Endothelial cell of umbilical vein (primary cell): ENCODE measurements around the gene ACBD6. TPM values are rescaled to one million over a fixed set of nuclear protein-coding genes. Genes with fewer than 3 reads are reported as not detected.

Source experiments
- BruUV-seq: library from RNA; stranded (reverse); fragments of 400-500 nt; replicated peaks from 2 replicates; lab custom pipeline; 2021; lab: Mats Ljungman, UMichigan
- CTCF ChIA-PET: fragments of 300-600, 350-600 bp; sonication (Branson Sonifier 250); formaldehyde crosslinking; loops from one replicate; lab custom pipeline; 2021; ENCODE audit warnings: antibody characterized with exemption, inconsistent platforms; lab: Charles Lee
- POLR2A ChIA-PET: fragments of 300-600, 350-600 bp; sonication (Branson Sonifier 250); formaldehyde crosslinking; loops from one replicate; lab custom pipeline; 2021; ENCODE audit warnings: antibody characterized with exemption, inconsistent platforms; lab: Charles Lee
- DNase-seq: peaks from one replicate; pipeline ENCODE4 v3.0.0-alpha.2; 2011; ENCODE audit warnings: low read depth, low spot score
- FAIRE-seq: peaks from 2 replicates; lab custom pipeline; 2011; peaks lifted over from hg19 to GRCh38; lab: Jason Lieb, UNC
- H2AFZ ChIP-seq: 2 replicates; pipeline ENCODE4 v1.6.0; 2012; ENCODE audit warnings: low read depth, low read length, control low read depth, inconsistent platforms
- H3K27ac ChIP-seq: 2 replicates; pipeline ENCODE4 v1.5.1; 2011; ENCODE audit warnings: low read depth, mild to moderate bottlenecking, control low read depth, low read length, moderate library complexity; ENCODE audit not compliant: insufficient read depth
- H3K27me3 ChIP-seq, 2 experiments: 2 replicates each; pipeline versions ENCODE4 v1.6.0 to v1.6.1; 2011; ENCODE audit warnings: low read length in 2 of 2, mixed read lengths in 1 of 2; ENCODE audit not compliant: control insufficient read depth in 2 of 2, insufficient read depth in 2 of 2
- H3K36me3 ChIP-seq, 2 experiments: 2 replicates in 1 of 2; 3 replicates in 1 of 2; pipeline ENCODE4 v1.5.1; 2011; ENCODE audit warnings: low read length in 2 of 2, mild to moderate bottlenecking in 1 of 2, moderate library complexity in 1 of 2; ENCODE audit not compliant: control insufficient read depth in 2 of 2, insufficient read depth in 2 of 2; ENCODE audit errors: extremely low read depth in 1 of 2
- H3K4me1 ChIP-seq: 3 replicates; pipeline ENCODE4 v1.5.1; 2011; ENCODE audit warnings: mild to moderate bottlenecking, low read length; ENCODE audit not compliant: control insufficient read depth, insufficient read depth; ENCODE audit errors: extremely low read depth
- H3K4me2 ChIP-seq: 2 replicates; pipeline ENCODE4 v1.6.1; 2011; ENCODE audit warnings: low read length, control low read depth, mixed read lengths; ENCODE audit not compliant: insufficient read depth
- H3K4me3 ChIP-seq, 3 experiments: fragments of 200-600 bp in 1 of 3; sonication (generic), shearing (Covaris generic) in 1 of 3; replicated peaks in 1 of 3; 2 replicates each; pipeline ENCODE4 v1.5.1; 2011 to 2016; ENCODE audit warnings: control low read depth in 3 of 3, low read length in 3 of 3, mild to moderate bottlenecking in 2 of 3, inconsistent platforms in 1 of 3, low read depth in 1 of 3, moderate library complexity in 1 of 3; ENCODE audit not compliant: insufficient read depth in 1 of 3
- H3K79me2 ChIP-seq: 2 replicates; pipeline ENCODE4 v1.6.0; 2012; ENCODE audit warnings: low read length, inconsistent platforms; ENCODE audit not compliant: control insufficient read depth, insufficient read depth
- H3K9ac ChIP-seq: replicated peaks from 2 replicates; pipeline ENCODE3; 2011; ENCODE audit warnings: low read length, control low read depth; ENCODE audit not compliant: insufficient read depth; ENCODE audit errors: extremely low read depth
- H3K9me1 ChIP-seq: replicated peaks from 3 replicates; pipeline ENCODE4 v1.6.0; 2011; ENCODE audit warnings: mild to moderate bottlenecking, low read length; ENCODE audit not compliant: control insufficient read depth, insufficient read depth; ENCODE audit errors: extremely low read depth
- H3K9me3 ChIP-seq: replicated peaks from 2 replicates; pipeline ENCODE4 v1.5.1; 2012; ENCODE audit warnings: low read length, inconsistent platforms; ENCODE audit not compliant: control insufficient read depth, insufficient read depth
- H4K20me1 ChIP-seq: replicated peaks from 2 replicates; pipeline ENCODE3; 2011; ENCODE audit warnings: mild to moderate bottlenecking, low read length; ENCODE audit not compliant: control insufficient read depth, insufficient read depth; ENCODE audit errors: extremely low read depth
- FOS ChIP-seq: IDR thresholded peaks from 2 replicates; pipeline ENCODE4 v1.6.1; 2011; ENCODE audit warnings: mild to moderate bottlenecking, low read length, moderate library complexity, borderline replicate concordance; ENCODE audit not compliant: insufficient read depth
- POLR2AphosphoS5 ChIP-seq: IDR thresholded peaks from 2 replicates; pipeline ENCODE4 v1.6.1; 2012; ENCODE audit warnings: low read depth, mild to moderate bottlenecking, control low read depth, low read length, moderate library complexity; ENCODE audit not compliant: insufficient read depth
- dilution Hi-C: fragments of 300-500 bp; cut with MboI; formaldehyde crosslinking; loops from one replicate; pipeline ENCODE4 v1.15.0; 2019; ENCODE audit warnings: low sequenced_read_pairs; ENCODE audit not compliant: extremely low pct_ligation_motif_present
- intact Hi-C: fragments of 100-400 bp; cut with micrococcal nuclease; formaldehyde crosslinking; loops from one replicate; pipeline ENCODE4 v1.10.0; 2022
- polyA plus RNA-seq, 4 experiments: library from polyadenylated mRNA; depleted of rRNA in 3 of 4; stranded (reverse) in 3 of 4; unstranded in 1 of 4; fragments of >200 nt; gene quantifications; 2 replicates each; pipeline versions ENCODE4 v1.2.1 to v1.2.3, GENCODE V29; 2011 to 2012; ENCODE audit warnings: missing spikeins in 1 of 4
- total RNA-seq: library from RNA; stranded (reverse); gene quantifications from 2 replicates; pipeline ENCODE4 v1.2.3, GENCODE V29; 2021

Gene ACBD6
- total and polyA plus RNA-seq, 2 donors (not counting 3 experiments of a cell fraction or from before 2014, with no cell fraction given): 55.6 to 56.4 TPM

- Histone ChIP-seq H3K9ac (peak overlapping the region; percentile 59), H3K9me3 (no peaks in the 10 kb centered on the region), H3K27ac (peak overlapping the region; percentile 60), H3K36me3 (no peaks in the 10 kb centered on the region), H3K4me2 (peak overlapping the region; percentile 91), H3K27me3 (no peaks in the 10 kb centered on the region), H3K79me2 (peaks cover 29% of the 10 kb centered on the region), H3K4me3 (peak overlapping the region; percentile 32 to 81 (median 81)), H4K20me1 (no peaks in the 10 kb centered on the region), H3K9me1 (no peaks in the 10 kb centered on the region), H3K4me1 (peaks cover 33% of the 10 kb centered on the region), H2AFZ (peak overlapping the region; percentile 71)
- intact Hi-C loops: loop anchor here (5.0 kb wide), 2 partner anchors 599 to 621 kb away; partner anchors contain the start of gene TOR1AIP1
- peak; percentile 55 for FAIRE-seq
- ChIA-PET CTCF (interaction anchor here (1.4 to 3.1 kb wide), 4 partner anchors 13 to 359 kb away, joined by 3 to 15 read pairs (median 6); no protein-coding TSS in a partner anchor), POLR2A (no interaction called here)
- peak; percentile 3 for TF ChIP-seq FOS
- no peak for TF ChIP-seq POLR2AphosphoS5
- BruUV-seq: no TSS peak
- dilution Hi-C loops: loop anchor here (25.0 kb wide), 1 partner anchor 359 kb away; no protein-coding TSS in a partner anchor
- DNase-seq: peak; percentile 74
Observed at GRCh38 chr1:180503280-180503862, 994 bp upstream of the ACBD6 start.

GRCh38 chr1:180501865-180502360 is 464 bp downstream of the ACBD6 start:
- POLR2A ChIA-PET: interaction anchor here (0.6 to 1.4 kb wide), 2 partner anchors 14 to 402 kb away, joined by 3 read pairs; no protein-coding TSS in a partner anchor
- DNase-seq: no peak
- no TSS peak for BruUV-seq

More at GRCh38 chr1:180501865-180502360, 464 bp downstream of the ACBD6 start:
- no peaks in the 10 kb centered on the region for H4K20me1 ChIP-seq
- H3K79me2 ChIP-seq: peaks cover 36% of the 10 kb centered on the region
- peak; percentile 18 for FAIRE-seq
- dilution Hi-C loops (loop anchor here (25.0 kb wide), 1 partner anchor 360 kb away; no protein-coding TSS in a partner anchor), intact Hi-C loops (loop anchor here (1.0 to 5.0 kb wide), 3 partner anchors 520 to 620 kb away; partner anchors contain the start of genes STX6 and TOR1AIP1)
- peak overlapping the region; percentile 60 for H3K27ac ChIP-seq
- H3K4me2 ChIP-seq: peak overlapping the region; percentile 72
- CTCF ChIA-PET: interaction anchor here (0.8 to 3.1 kb wide), 9 partner anchors 9 to 687 kb away, joined by 3 to 15 read pairs (median 4); no protein-coding TSS in a partner anchor
- peak overlapping the region; percentile 59 for H3K9ac ChIP-seq
- peaks cover 23% of the 10 kb centered on the region for H3K4me1 ChIP-seq
- no peaks in the 10 kb centered on the region for H3K9me3 ChIP-seq
- no peaks in the 10 kb centered on the region for H3K9me1 ChIP-seq
- H2AFZ ChIP-seq: peak overlapping the region; percentile 32
- peak overlapping the region; percentile 4 to 81 (median 81) for H3K4me3 ChIP-seq
- no peaks in the 10 kb centered on the region for H3K27me3 ChIP-seq
- H3K36me3 ChIP-seq: no peaks in the 10 kb centered on the region
- TF ChIP-seq FOS: no peak
